Osteocyte (in vitro differentiated cells): ENCODE results near the gene TAP1. TPM values are rescaled to one million over a fixed set of nuclear protein-coding genes. Genes with fewer than 3 reads are reported as not detected.

ENCODE experiments used
- DNase-seq: peaks from one replicate; pipeline ENCODE4 v3.0.0; 2021; ENCODE audit warnings: mixed read lengths; ENCODE audit not compliant: unreplicated experiment; ENCODE audit errors: extremely low spot score
- H3K27ac Mint-ChIP-seq: one replicate; pipeline ENCODE4 v1.8.0; 2021; ENCODE audit warnings: mild to moderate bottlenecking, mixed read lengths; ENCODE audit not compliant: unreplicated experiment
- H3K27me3 Mint-ChIP-seq: one replicate; pipeline ENCODE4 v1.8.0; 2021; ENCODE audit warnings: mixed read lengths; ENCODE audit not compliant: unreplicated experiment
- H3K36me3 Mint-ChIP-seq: one replicate; pipeline ENCODE4 v1.8.0; 2021; ENCODE audit warnings: mixed read lengths; ENCODE audit not compliant: unreplicated experiment
- H3K4me1 Mint-ChIP-seq: one replicate; pipeline ENCODE4 v1.8.0; 2021; ENCODE audit warnings: mixed read lengths; ENCODE audit not compliant: unreplicated experiment
- H3K4me3 Mint-ChIP-seq: one replicate; pipeline ENCODE4 v1.8.0; 2021; ENCODE audit warnings: mild to moderate bottlenecking, moderate library complexity, mixed read lengths; ENCODE audit not compliant: unreplicated experiment
- H3K9me3 Mint-ChIP-seq: one replicate; pipeline ENCODE4 v1.8.0; 2021; ENCODE audit warnings: mixed read lengths; ENCODE audit not compliant: unreplicated experiment
- CTCF ChIP-seq: fragments of 200-600 bp; sonication (generic); IDR thresholded peaks from 2 replicates; pipeline ENCODE4 v1.5.0; 2021; ENCODE audit warnings: antibody characterized with exemption, mild to moderate bottlenecking, moderate library complexity
- total RNA-seq: library from RNA; stranded (reverse); gene quantifications from 2 replicates; pipeline ENCODE4 v1.2.1, GENCODE V29; 2021

Gene TAP1
- total RNA-seq, 1 donor from 2014 or later: 33.2 TPM

DNA sequence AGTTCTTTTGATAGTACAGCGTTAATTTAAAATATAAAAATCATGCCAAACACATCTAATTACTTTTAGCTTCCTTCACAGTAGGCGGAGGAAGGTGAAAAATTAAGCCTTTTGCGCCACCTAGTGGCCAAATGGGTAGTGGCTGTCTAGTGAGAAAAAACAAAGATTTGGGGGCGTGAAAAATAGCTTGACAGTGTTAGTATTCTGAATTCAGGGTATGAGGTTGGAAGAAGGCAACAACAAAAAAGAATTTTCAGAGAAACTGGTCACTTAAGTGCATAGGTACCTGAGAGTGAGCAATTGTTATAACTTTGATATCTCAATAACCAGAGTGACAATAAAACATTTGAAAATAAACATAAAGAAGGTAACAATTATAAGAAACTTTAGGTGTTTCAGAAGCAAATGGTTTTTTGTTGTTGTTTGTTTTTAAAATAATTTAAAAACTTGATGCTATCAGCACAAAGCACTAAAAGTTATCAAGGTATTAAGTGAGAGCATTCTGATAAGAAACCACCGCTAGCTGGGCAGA is 14.8 kb upstream of the TAP1 start:
- TF ChIP-seq CTCF: peak; percentile 94
- H3K4me3 Mint-ChIP-seq: no peak overlapping the region
- H3K27me3 Mint-ChIP-seq: peaks cover 75% of the 10 kb centered on the region
- peaks cover 7% of the 10 kb centered on the region for H3K9me3 Mint-ChIP-seq
- no peaks in the 10 kb centered on the region for H3K4me1 Mint-ChIP-seq
- H3K36me3 Mint-ChIP-seq: no peaks in the 10 kb centered on the region
- H3K27ac Mint-ChIP-seq: no peak overlapping the region
- DNase-seq: no peak

DNA sequence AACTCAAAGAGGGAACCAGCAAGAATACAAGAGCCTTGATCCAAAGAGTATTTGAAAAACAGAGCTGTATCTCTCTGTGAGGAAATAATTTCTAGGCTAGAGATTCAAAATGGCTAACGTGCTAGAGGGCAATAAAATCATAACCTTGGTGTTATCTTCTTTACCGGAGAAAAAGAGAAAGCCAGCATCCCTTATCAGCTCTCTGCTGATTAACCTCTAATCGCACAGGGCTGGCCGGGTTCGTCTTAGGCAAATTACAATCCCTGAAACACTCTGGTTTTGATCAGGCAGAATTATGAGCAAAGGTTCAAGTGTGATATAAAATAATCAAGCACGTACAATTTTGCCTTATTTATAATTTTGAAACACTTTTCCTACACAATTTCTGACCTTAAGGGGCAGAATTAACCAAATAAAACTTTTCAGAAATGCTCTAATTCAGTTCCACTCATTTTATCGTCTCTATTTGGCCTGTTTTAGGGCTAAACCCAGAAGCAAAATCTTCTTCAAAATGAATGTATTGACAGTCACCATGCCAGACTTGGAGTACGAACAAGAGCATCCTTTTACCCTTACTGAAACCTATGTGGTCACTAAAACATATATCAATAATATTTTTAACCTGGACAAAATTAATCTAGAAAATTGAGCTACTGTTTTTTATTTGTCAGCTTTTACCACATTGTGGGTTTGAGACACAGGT is 14.2 kb upstream of the TAP1 start:
- Mint-ChIP-seq H3K27me3 (peaks cover 71% of the 10 kb centered on the region), H3K9me3 (peaks cover 5% of the 10 kb centered on the region), H3K4me1 (no peaks in the 10 kb centered on the region), H3K36me3 (no peaks in the 10 kb centered on the region), H3K27ac (no peak overlapping the region), H3K4me3 (no peak overlapping the region)
- DNase-seq: no peak
- no peak for TF ChIP-seq CTCF

GRCh38 chr6:32867022-32867477 is 13.5 kb upstream of the TAP1 start:
- no peak overlapping the region for H3K27ac Mint-ChIP-seq
- H3K9me3 Mint-ChIP-seq: no peaks in the 10 kb centered on the region
- H3K4me3 Mint-ChIP-seq: no peak overlapping the region
- no peak for TF ChIP-seq CTCF
- DNase-seq: no peak
- H3K36me3 Mint-ChIP-seq: no peaks in the 10 kb centered on the region
- H3K27me3 Mint-ChIP-seq: peaks cover 65% of the 10 kb centered on the region
- no peaks in the 10 kb centered on the region for H3K4me1 Mint-ChIP-seq

DNA sequence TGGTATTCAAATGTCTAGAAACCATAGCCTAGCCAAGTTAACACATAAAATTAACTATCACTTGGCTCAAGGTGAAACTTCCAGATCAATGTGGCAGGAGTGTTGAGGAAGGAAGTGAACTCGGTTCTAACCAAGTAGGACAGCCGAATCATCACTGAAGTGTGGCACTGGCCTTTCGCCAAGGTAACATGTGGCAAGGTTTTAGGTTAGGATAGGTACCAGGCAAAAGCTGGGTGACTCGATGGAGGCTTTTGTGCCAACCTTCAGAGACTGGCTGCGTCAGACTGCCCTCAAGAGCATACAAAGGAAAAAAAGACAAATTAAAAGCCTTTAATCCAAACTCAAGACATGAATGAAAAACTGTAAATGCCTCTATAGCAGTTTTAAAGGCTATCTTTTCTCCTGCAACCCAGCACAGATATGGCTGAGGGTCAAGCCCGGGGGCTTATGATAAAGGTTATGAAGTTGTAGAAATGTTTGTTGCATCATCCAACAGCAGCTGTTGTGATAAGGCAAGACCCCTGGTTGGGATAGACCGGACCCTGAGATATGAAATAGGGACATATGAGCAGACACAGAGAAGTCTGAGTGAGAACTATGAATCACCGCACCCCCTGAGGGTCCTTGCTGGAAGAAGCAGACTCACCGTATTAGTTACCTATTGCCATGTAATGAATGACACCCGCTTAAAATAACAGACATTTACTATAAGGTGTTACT is 12.4 kb upstream of the TAP1 start:
- no peaks in the 10 kb centered on the region for H3K9me3 Mint-ChIP-seq
- H3K4me3 Mint-ChIP-seq: no peak overlapping the region
- no peaks in the 10 kb centered on the region for H3K36me3 Mint-ChIP-seq
- H3K27me3 Mint-ChIP-seq: peaks cover 53% of the 10 kb centered on the region
- no peak for DNase-seq
- H3K27ac Mint-ChIP-seq: no peak overlapping the region
- peaks cover 5% of the 10 kb centered on the region for H3K4me1 Mint-ChIP-seq
- TF ChIP-seq CTCF: no peak

- H3K27ac Mint-ChIP-seq: no peak overlapping the region
- H3K9me3 Mint-ChIP-seq: no peaks in the 10 kb centered on the region
- H3K36me3 Mint-ChIP-seq: peaks cover 4% of the 10 kb centered on the region
- peaks cover 7% of the 10 kb centered on the region for H3K4me1 Mint-ChIP-seq
- TF ChIP-seq CTCF: no peak
- no peak overlapping the region for H3K4me3 Mint-ChIP-seq
- no peak for DNase-seq
- H3K27me3 Mint-ChIP-seq: peaks cover 28% of the 10 kb centered on the region
These were observed 9.2 kb upstream of the TAP1 start for GRCh38 chr6:32862725-32863124.
